ENCODE measurements around the gene CDCA8.

DNA sequence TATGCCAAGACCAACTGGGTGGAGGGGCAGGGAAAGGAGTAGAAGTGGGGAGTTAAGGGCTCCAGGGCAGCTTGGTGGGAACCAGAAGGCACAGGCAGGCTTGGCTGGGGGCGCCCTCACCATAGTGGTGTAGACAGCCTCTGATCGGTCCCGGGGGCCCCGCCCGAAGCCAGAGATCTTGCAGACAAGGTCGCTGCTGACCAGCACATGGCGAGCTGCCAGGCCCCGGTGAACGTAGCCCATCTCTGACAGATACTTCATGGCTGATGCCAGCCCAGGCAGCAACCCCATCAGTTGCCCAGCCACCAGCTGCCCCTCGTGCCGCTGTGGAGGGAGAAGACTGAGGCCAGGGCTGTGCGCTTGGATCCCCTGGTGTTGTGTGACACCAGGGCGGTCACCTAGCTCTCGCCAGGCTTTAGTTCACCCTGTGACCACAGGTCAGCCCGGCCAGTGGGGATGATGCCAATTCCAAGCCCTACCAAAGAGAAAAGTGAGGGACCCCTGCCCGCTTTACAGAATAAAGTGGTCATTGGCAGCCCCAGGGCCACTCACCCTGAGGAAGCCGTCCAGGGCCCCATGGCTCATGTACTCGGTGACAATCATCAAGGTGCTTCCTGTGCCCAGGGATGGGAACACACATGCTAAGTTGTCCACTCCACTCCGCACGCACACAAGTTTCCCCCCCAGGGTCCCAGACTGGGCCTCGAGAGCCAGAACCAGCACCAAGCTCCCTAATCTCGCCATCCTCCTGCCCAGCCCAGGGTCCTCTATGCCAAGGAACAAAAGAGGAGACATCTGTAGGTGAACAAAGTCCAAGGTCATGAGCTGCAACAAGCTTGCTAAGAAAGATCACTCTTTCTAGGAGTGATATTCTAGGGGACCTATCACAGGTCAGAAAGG lies 28.2 kb downstream of the CDCA8 start:
- TF ChIP-seq EP300 (IDR thresholded peaks at IDR 0.05) (no peak), CTCF (IDR thresholded peaks at IDR 0.05) (no peak), POLR2A (IDR thresholded peaks at IDR 0.05; ENCODE audit: low read depth) (no peak), POLR2AphosphoS5 (IDR thresholded peaks at IDR 0.05) (no peak)

Data from esophagus muscularis mucosa (tissue), 4 donors.